Liver (tissue), 9 donors: ENCODE results near the gene PTCD3. TPM values are rescaled to one million over a fixed set of nuclear protein-coding genes. Genes with fewer than 3 reads are reported as not detected.

Experiments used
- DNase-seq: peaks from one replicate; pipeline ENCODE4 v3.0.0-alpha.2; 2017; ENCODE audit warnings: low spot score
- H3K27ac ChIP-seq, 2 donors: one replicate each; pipeline ENCODE4 v1.7.0; 2013; ENCODE audit warnings: inconsistent platforms in 2 of 2, low read length in 2 of 2, control low read depth in 1 of 2, low read depth in 1 of 2, mild to moderate bottlenecking in 1 of 2
- H3K27me3 ChIP-seq, 4 donors: one replicate each; pipeline versions ENCODE4 v1.6.1 to v1.7.0; 2013; ENCODE audit warnings: low read length in 3 of 4, inconsistent platforms in 1 of 4, mild to moderate bottlenecking in 1 of 4, moderate library complexity in 1 of 4; ENCODE audit not compliant: control insufficient read depth in 4 of 4, insufficient read depth in 4 of 4
- H3K36me3 ChIP-seq, 4 donors: one replicate each; pipeline versions ENCODE4 v1.6.1 to v1.7.0; 2013; ENCODE audit warnings: low read length in 3 of 4, mild to moderate bottlenecking in 3 of 4, low read depth in 1 of 4, moderate library complexity in 1 of 4; ENCODE audit not compliant: control insufficient read depth in 4 of 4, insufficient read depth in 3 of 4
- H3K4me1 ChIP-seq, 4 donors: one replicate each; pipeline versions ENCODE4 v1.6.1 to v1.7.0; 2013; ENCODE audit warnings: low read length in 3 of 4, mild to moderate bottlenecking in 3 of 4, moderate library complexity in 1 of 4; ENCODE audit not compliant: control insufficient read depth in 4 of 4, insufficient read depth in 4 of 4
- H3K4me3 ChIP-seq, 3 donors: one replicate each; pipeline versions ENCODE4 v1.6.1 to v1.7.0; 2013; ENCODE audit warnings: low read length in 3 of 3, control low read depth in 1 of 3, low read depth in 1 of 3, mild to moderate bottlenecking in 1 of 3
- H3K9ac ChIP-seq, 2 donors: one replicate each; pipeline ENCODE4 v1.7.0; 2013; ENCODE audit warnings: low read length in 2 of 2, mild to moderate bottlenecking in 2 of 2, moderate library complexity in 2 of 2, control low read depth in 1 of 2, low read depth in 1 of 2
- H3K9me3 ChIP-seq, 4 donors: one replicate each; pipeline versions ENCODE4 v1.6.1 to v1.7.0; 2013; ENCODE audit warnings: low read length in 3 of 4; ENCODE audit not compliant: control insufficient read depth in 4 of 4
- ATF3 ChIP-seq: IDR thresholded peaks from 2 replicates; pipeline ENCODE4 v1.6.1; 2016; ENCODE audit warnings: antibody characterized with exemption
- CTCF ChIP-seq: fragments of 150-350 bp; IDR thresholded peaks from 2 replicates; pipeline ENCODE4 v1.5.1; 2017; ENCODE audit warnings: improper control_type of control experiment, low read depth, low read length; ENCODE audit not compliant: missing input control
- EGR1 ChIP-seq, 2 donors: IDR thresholded peaks; 2 replicates each; pipeline ENCODE4 v1.6.1; 2016 to 2018; ENCODE audit warnings: antibody characterized with exemption in 2 of 2, low read depth in 2 of 2
- FOXA1 ChIP-seq: IDR thresholded peaks from 2 replicates; pipeline ENCODE4 v1.6.1; 2016; ENCODE audit warnings: antibody characterized with exemption
- FOXA2 ChIP-seq: IDR thresholded peaks from 2 replicates; pipeline ENCODE4 v1.6.1; 2016; ENCODE audit warnings: antibody characterized with exemption
- HNF4A ChIP-seq, 2 donors: conservative IDR thresholded peaks; 2 replicates each; pipeline ENCODE4 v1.6.1; 2016; ENCODE audit warnings: antibody characterized with exemption in 2 of 2, mild to moderate bottlenecking in 2 of 2
- HNF4G ChIP-seq: IDR thresholded peaks from 2 replicates; pipeline ENCODE4 v1.6.1; 2016; ENCODE audit warnings: antibody characterized with exemption
- JUND ChIP-seq, 2 donors: IDR thresholded peaks; 2 replicates each; pipeline ENCODE4 v1.6.1; 2016; ENCODE audit warnings: antibody characterized with exemption in 2 of 2
- NR2F2 ChIP-seq: IDR thresholded peaks from 2 replicates; pipeline ENCODE4 v1.6.1; 2016; ENCODE audit warnings: antibody characterized with exemption
- RAD21 ChIP-seq, 2 donors: IDR thresholded peaks; 2 replicates each; pipeline ENCODE4 v1.6.1; 2016; ENCODE audit warnings: antibody characterized with exemption in 2 of 2, mild to moderate bottlenecking in 2 of 2
- RXRA ChIP-seq, 2 donors: IDR thresholded peaks; 2 replicates each; pipeline ENCODE4 v1.6.1; 2017 to 2018; ENCODE audit warnings: antibody characterized with exemption in 2 of 2, mild to moderate bottlenecking in 1 of 2
- SP1 ChIP-seq: IDR thresholded peaks from 2 replicates; pipeline ENCODE4 v1.6.1; 2018; ENCODE audit warnings: antibody characterized with exemption, mild to moderate bottlenecking
- TAF1 ChIP-seq: conservative IDR thresholded peaks from 2 replicates; pipeline ENCODE4 v1.6.1; 2016; ENCODE audit warnings: antibody characterized with exemption, mild to moderate bottlenecking
- YY1 ChIP-seq: IDR thresholded peaks from 2 replicates; pipeline ENCODE4 v1.6.1; 2016; ENCODE audit warnings: antibody characterized with exemption, mild to moderate bottlenecking
- ZBTB33 ChIP-seq: IDR thresholded peaks from 2 replicates; pipeline ENCODE4 v1.6.1; 2016; ENCODE audit warnings: antibody characterized with exemption
- WGBS: extraction: QIAGEN DNeasy Blood & Tissue Kit; methylation state at CpG from one replicate; pipeline ENCODE4 v1.1.7; 2013; 5-methylcytosine and 5-hydroxymethylcytosine counted together
- polyA plus RNA-seq, 2 donors: library from polyadenylated mRNA; stranded (reverse) in 1 of 2; unstranded in 1 of 2; fragments of 200-250 nt in 1 of 2; fragments of >200 nt in 1 of 2; fragmentation: Nextera tagmentation in 1 of 2; extraction: Ambion mirVana in 1 of 2; gene quantifications; one replicate each; pipeline versions ENCODE4 v1.2.1 to v1.2.3, GENCODE V29; 2013 to 2015
- total RNA-seq, 2 donors: library from RNA; depleted of rRNA; stranded (reverse); fragments of >200 nt; gene quantifications; one replicate each; pipeline ENCODE4 v1.2.3, GENCODE V29; 2014
- TF ChIP-seq, protein P1 (sequence below): IDR thresholded peaks from 2 replicates; pipeline ENCODE4 v1.6.1; 2016; ENCODE audit warnings: antibody characterized with exemption, mild to moderate bottlenecking
- TF ChIP-seq, protein P2 (sequence below): IDR thresholded peaks from 2 replicates; pipeline ENCODE4 v1.6.1; 2016; ENCODE audit warnings: antibody characterized with exemption
- donor health status: healthy.
- donor health status: healthy.
- donor health status: healthy.
- donor health status: healthy.
- donor health status: healthy.

Gene PTCD3
- total and polyA plus RNA-seq, 4 donors, result 25.5 to 74.6 (median 45.2) TPM

- H3K9ac ChIP-seq, result no peak overlapping the region
- H3K36me3 ChIP-seq, result peaks cover 11 to 77% (median 68%) of the 10 kb centered on the region in 4 donors
- TF ChIP-seq TAF1 (no peak), SP1 (no peak), FOXA2 (no peak), FOXA1 (no peak), HNF4G (no peak), RXRA (IDR thresholded peaks at IDR 0.05) (no peak), HNF4A (conservative IDR thresholded peaks at IDR 0.05) (no peak), JUND (IDR thresholded peaks at IDR 0.05) (no peak)
- TF ChIP-seq, protein P1, sequence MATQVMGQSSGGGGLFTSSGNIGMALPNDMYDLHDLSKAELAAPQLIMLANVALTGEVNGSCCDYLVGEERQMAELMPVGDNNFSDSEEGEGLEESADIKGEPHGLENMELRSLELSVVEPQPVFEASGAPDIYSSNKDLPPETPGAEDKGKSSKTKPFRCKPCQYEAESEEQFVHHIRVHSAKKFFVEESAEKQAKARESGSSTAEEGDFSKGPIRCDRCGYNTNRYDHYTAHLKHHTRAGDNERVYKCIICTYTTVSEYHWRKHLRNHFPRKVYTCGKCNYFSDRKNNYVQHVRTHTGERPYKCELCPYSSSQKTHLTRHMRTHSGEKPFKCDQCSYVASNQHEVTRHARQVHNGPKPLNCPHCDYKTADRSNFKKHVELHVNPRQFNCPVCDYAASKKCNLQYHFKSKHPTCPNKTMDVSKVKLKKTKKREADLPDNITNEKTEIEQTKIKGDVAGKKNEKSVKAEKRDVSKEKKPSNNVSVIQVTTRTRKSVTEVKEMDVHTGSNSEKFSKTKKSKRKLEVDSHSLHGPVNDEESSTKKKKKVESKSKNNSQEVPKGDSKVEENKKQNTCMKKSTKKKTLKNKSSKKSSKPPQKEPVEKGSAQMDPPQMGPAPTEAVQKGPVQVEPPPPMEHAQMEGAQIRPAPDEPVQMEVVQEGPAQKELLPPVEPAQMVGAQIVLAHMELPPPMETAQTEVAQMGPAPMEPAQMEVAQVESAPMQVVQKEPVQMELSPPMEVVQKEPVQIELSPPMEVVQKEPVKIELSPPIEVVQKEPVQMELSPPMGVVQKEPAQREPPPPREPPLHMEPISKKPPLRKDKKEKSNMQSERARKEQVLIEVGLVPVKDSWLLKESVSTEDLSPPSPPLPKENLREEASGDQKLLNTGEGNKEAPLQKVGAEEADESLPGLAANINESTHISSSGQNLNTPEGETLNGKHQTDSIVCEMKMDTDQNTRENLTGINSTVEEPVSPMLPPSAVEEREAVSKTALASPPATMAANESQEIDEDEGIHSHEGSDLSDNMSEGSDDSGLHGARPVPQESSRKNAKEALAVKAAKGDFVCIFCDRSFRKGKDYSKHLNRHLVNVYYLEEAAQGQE, result no peak
- TF ChIP-seq, protein P2, sequence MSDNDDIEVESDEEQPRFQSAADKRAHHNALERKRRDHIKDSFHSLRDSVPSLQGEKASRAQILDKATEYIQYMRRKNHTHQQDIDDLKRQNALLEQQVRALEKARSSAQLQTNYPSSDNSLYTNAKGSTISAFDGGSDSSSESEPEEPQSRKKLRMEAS, result no peak
- whole genome bisulfite sequencing, result 61% methylated on average over 3 of the region's 3 CpGs
- H3K4me3 ChIP-seq, result no peak overlapping the region
- H3K9me3 ChIP-seq, result no peaks in the 10 kb centered on the region
- no peak overlapping the region for H3K27ac ChIP-seq
- DNase-seq, result no peak
- H3K27me3 ChIP-seq, result no peaks in the 10 kb centered on the region
- no peaks in the 10 kb centered on the region for H3K4me1 ChIP-seq
Measured at GRCh38 chr2:86142436-86143257, 36.6 kb downstream of the PTCD3 start.

GRCh38 chr2:86143307-86143706 is 37.3 kb downstream of the PTCD3 start:
- Histone ChIP-seq H3K9me3 (no peaks in the 10 kb centered on the region), H3K4me1 (no peaks in the 10 kb centered on the region), H3K4me3 (no peak overlapping the region), H3K27me3 (no peaks in the 10 kb centered on the region), H3K27ac (no peak overlapping the region), H3K36me3 (peaks cover 7 to 76% (median 67%) of the 10 kb centered on the region in 4 donors), H3K9ac (no peak overlapping the region)
- 93% methylated on average over 6 of the region's 6 CpGs for WGBS
- no peak for TF ChIP-seq NR2F2
- TF ChIP-seq, protein P2, result no peak
- TF ChIP-seq, protein P1, result no peak
- no peak for TF ChIP-seq FOXA1
- no peak for TF ChIP-seq YY1
- TF ChIP-seq JUND (IDR thresholded peaks at IDR 0.05), result no peak
- TF ChIP-seq CTCF, result no peak
- no peak for TF ChIP-seq RXRA (IDR thresholded peaks at IDR 0.05)
- no peak for TF ChIP-seq FOXA2
- TF ChIP-seq EGR1 (IDR thresholded peaks at IDR 0.05; ENCODE audit: low read depth in 2 of 2), result no peak
- TF ChIP-seq HNF4G, result no peak
- TF ChIP-seq ZBTB33, result no peak
- TF ChIP-seq ATF3, result no peak
- TF ChIP-seq RAD21 (IDR thresholded peaks at IDR 0.05), result no peak
- no peak for TF ChIP-seq TAF1
- DNase-seq, result no peak
